ENCODE measurements around the gene FAM107A. TPM values are rescaled to one million over a fixed set of nuclear protein-coding genes. Genes with fewer than 3 reads are reported as not detected.

FAM107A gene
- total and polyA plus RNA-seq, 2 of the 13 experiments (the other 11 are each of a cell fraction or from before 2014, with no cell fraction given): not detected

DNA sequence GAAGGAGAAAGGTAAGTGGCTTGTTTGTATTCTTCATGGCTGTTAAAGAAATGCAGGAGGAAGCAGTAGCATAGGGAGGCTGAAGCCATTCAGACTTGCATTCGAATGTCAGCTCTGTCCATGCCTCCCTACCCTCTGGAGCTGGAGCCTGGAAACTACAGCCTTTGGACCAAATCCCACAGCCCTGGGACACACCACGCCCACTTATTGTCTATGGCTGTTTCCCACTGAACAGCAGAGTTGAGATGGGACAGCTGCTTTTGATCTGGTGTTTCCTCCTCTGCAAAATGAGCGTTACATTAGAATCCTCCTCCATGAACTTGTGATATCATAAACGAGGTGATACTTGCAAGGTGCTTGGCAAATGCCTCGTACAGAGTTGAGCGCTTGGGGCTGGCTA lies 3.6 kb downstream of the FAM107A start:
- POLR2A ChIA-PET: no interaction called here
- Histone ChIP-seq H2AFZ (ENCODE audit: low read length) (no peak overlapping the region), H3K9ac (ENCODE audit: insufficient read depth, low read depth, low read length) (no peak overlapping the region), H3K4me3 (replicated peaks in 1 of 3; ENCODE audit: insufficient read depth in 1 of 3, low read depth in 2 of 3, low read length in 3 of 3) (no peak overlapping the region), H3K4me2 (ENCODE audit: low read depth, low read length) (no peak overlapping the region), H3K9me3 (ENCODE audit: low read length) (no peaks in the 10 kb centered on the region), H3K27me3 (ENCODE audit: control insufficient read depth in 1 of 2, insufficient read depth in 2 of 2, low read length in 2 of 2) (no peaks in the 10 kb centered on the region), H3K79me2 (ENCODE audit: insufficient read depth, low read length) (no peaks in the 10 kb centered on the region), H4K20me1 (ENCODE audit: insufficient read depth, low read length) (no peaks in the 10 kb centered on the region), H3K27ac (ENCODE audit: extremely low read length, insufficient read depth, low read length) (no peak overlapping the region), H3K4me1 (ENCODE audit: insufficient read depth, low read length) (no peaks in the 10 kb centered on the region), H3K36me3 (replicated peaks in 1 of 2; ENCODE audit: control insufficient read depth in 1 of 2, insufficient read depth in 2 of 2, low read length in 2 of 2) (no peaks in the 10 kb centered on the region)
- 66% methylated on average over 3 of the region's 6 CpGs for WGBS (ENCODE audit: low lambda C conversion rate)
- intact Hi-C loops (cut with micrococcal nuclease; ENCODE audit: unreplicated experiment) (no loop called here), in situ Hi-C loops (cut with HindIII; ENCODE audit: extremely low pct_ligation_motif_present, low pct_unique_long_range_greater_than_20kb) (no loop called here)
- no peak for FAIRE-seq
- ATAC-seq: no peak
- CTCF ChIA-PET (ENCODE audit: low intra/inter-chr PET ratio, low total read pairs): no interaction called here
- no TSS peak for BruUV-seq (replicated peaks)
- no peak for DNase-seq (ENCODE audit: low spot score)
- TF ChIP-seq ZNF746 (CRISPR knock-in tag; IDR thresholded peaks at IDR 0.05) (no peak), DNMT3B (CRISPR knock-in tag; conservative IDR thresholded peaks at IDR 0.05) (no peak), SP5 (CRISPR knock-in tag; IDR thresholded peaks at IDR 0.05; ENCODE audit: borderline replicate concordance, low read depth) (no peak), GATAD1 (CRISPR knock-in tag; IDR thresholded peaks at IDR 0.05) (no peak), HHEX (CRISPR knock-in tag; IDR thresholded peaks at IDR 0.05) (no peak), BRCA1 (CRISPR knock-in tag; IDR thresholded peaks at IDR 0.05) (no peak), MXI1 (IDR thresholded peaks at IDR 0.05; ENCODE audit: borderline replicate concordance, low read depth, low read length) (no peak), ZFP36L2 (CRISPR knock-in tag; IDR thresholded peaks at IDR 0.05) (no peak), ZMYM3 (CRISPR knock-in tag; IDR thresholded peaks at IDR 0.05) (no peak), U2AF1 (optimal IDR thresholded peaks at IDR 0.05; ENCODE audit: low read depth, low read length) (no peak), CBX5 (CRISPR knock-in tag; IDR thresholded peaks at IDR 0.05; ENCODE audit: borderline replicate concordance) (no peak), BATF2 (CRISPR knock-in tag; IDR thresholded peaks at IDR 0.05) (no peak), RFXANK (CRISPR knock-in tag; IDR thresholded peaks at IDR 0.05) (no peak), GABPA (IDR thresholded peaks at IDR 0.05; ENCODE audit: low read depth, low read length) (no peak), GABPA (CRISPR knock-in tag; IDR thresholded peaks at IDR 0.05; ENCODE audit: low read depth) (no peak)
- TF ChIP-seq, protein P1, sequence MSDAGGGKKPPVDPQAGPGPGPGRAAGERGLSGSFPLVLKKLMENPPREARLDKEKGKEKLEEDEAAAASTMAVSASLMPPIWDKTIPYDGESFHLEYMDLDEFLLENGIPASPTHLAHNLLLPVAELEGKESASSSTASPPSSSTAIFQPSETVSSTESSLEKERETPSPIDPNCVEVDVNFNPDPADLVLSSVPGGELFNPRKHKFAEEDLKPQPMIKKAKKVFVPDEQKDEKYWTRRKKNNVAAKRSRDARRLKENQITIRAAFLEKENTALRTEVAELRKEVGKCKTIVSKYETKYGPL (CRISPR knock-in tag; IDR thresholded peaks at IDR 0.05): no peak
- TF ChIP-seq, protein P2, sequence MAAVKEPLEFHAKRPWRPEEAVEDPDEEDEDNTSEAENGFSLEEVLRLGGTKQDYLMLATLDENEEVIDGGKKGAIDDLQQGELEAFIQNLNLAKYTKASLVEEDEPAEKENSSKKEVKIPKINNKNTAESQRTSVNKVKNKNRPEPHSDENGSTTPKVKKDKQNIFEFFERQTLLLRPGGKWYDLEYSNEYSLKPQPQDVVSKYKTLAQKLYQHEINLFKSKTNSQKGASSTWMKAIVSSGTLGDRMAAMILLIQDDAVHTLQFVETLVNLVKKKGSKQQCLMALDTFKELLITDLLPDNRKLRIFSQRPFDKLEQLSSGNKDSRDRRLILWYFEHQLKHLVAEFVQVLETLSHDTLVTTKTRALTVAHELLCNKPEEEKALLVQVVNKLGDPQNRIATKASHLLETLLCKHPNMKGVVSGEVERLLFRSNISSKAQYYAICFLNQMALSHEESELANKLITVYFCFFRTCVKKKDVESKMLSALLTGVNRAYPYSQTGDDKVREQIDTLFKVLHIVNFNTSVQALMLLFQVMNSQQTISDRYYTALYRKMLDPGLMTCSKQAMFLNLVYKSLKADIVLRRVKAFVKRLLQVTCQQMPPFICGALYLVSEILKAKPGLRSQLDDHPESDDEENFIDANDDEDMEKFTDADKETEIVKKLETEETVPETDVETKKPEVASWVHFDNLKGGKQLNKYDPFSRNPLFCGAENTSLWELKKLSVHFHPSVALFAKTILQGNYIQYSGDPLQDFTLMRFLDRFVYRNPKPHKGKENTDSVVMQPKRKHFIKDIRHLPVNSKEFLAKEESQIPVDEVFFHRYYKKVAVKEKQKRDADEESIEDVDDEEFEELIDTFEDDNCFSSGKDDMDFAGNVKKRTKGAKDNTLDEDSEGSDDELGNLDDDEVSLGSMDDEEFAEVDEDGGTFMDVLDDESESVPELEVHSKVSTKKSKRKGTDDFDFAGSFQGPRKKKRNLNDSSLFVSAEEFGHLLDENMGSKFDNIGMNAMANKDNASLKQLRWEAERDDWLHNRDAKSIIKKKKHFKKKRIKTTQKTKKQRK (IDR thresholded peaks at IDR 0.05; ENCODE audit: low read length): no peak
- TF ChIP-seq, protein P3, sequence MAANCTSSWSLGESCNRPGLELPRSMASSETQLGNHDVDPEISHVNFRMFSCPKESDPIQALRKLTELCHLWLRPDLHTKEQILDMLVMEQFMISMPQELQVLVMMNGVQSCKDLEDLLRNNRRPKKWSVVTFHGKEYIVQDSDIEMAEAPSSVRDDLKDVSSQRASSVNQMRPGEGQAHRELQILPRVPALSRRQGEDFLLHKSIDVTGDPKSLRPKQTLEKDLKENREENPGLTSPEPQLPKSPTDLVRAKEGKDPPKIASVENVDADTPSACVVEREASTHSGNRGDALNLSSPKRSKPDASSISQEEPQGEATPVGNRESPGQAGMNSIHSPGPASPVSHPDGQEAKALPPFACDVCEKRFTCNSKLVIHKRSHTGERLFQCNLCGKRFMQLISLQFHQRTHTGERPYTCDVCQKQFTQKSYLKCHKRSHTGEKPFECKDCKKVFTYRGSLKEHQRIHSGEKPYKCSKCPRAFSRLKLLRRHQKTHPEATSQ (CRISPR knock-in tag; IDR thresholded peaks at IDR 0.05; ENCODE audit: borderline replicate concordance): no peak
- TF ChIP-seq, protein P4, sequence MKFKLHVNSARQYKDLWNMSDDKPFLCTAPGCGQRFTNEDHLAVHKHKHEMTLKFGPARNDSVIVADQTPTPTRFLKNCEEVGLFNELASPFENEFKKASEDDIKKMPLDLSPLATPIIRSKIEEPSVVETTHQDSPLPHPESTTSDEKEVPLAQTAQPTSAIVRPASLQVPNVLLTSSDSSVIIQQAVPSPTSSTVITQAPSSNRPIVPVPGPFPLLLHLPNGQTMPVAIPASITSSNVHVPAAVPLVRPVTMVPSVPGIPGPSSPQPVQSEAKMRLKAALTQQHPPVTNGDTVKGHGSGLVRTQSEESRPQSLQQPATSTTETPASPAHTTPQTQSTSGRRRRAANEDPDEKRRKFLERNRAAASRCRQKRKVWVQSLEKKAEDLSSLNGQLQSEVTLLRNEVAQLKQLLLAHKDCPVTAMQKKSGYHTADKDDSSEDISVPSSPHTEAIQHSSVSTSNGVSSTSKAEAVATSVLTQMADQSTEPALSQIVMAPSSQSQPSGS (CRISPR knock-in tag; IDR thresholded peaks at IDR 0.05): no peak

All from HepG2 (cell line).